ENCODE measurements around the gene ME2. TPM values are rescaled to one million over a fixed set of nuclear protein-coding genes. Genes with fewer than 3 reads are reported as not detected.

ME2 gene
- total and polyA plus RNA-seq, 2 donors (not counting 3 experiments of a cell fraction or from before 2014, with no cell fraction given): 28.6 to 42.4 TPM

DNA sequence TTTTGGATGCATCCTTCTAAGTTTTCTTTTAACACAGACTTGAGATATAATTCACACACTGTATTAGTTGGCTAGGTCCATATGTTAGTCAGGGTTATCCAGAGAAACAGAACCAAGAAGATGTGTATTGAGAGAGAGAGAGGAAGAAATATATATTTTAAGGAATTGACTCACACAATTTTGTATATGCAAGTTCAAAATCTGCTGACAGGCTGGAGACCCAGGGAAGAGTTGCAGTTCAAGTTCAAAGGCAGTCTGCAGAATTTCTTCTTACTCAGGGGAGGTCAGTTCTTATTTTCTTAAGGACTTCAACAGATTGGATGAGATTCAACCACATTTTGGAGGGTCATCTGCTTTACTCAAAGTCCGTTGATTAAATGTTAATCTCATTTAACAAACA, 36.1 kb upstream of the ME2 start:
- dilution Hi-C loops (cut with MboI; ENCODE audit: extremely low pct_ligation_motif_present, low sequenced_read_pairs) (no loop called here), intact Hi-C loops (cut with micrococcal nuclease) (no loop called here)
- H3K4me1 ChIP-seq (ENCODE audit: control insufficient read depth, extremely low read depth, insufficient read depth, low read length): peaks cover 5% of the 10 kb centered on the region
- H3K9me1 ChIP-seq (replicated peaks; ENCODE audit: control insufficient read depth, extremely low read depth, insufficient read depth, low read length): no peaks in the 10 kb centered on the region
- no peaks in the 10 kb centered on the region for H3K27me3 ChIP-seq (ENCODE audit: control insufficient read depth in 2 of 2, insufficient read depth in 2 of 2, low read length in 2 of 2)
- no TSS peak for BruUV-seq (replicated peaks)
- no peak overlapping the region for H2AFZ ChIP-seq (ENCODE audit: low read depth, low read length)
- no peak overlapping the region for H3K27ac ChIP-seq (ENCODE audit: insufficient read depth, low read depth, low read length)
- ChIA-PET POLR2A (no interaction called here), CTCF (interaction anchor here (1.2 kb wide), 1 partner anchor 11 kb away, joined by 3 read pairs; no protein-coding TSS in a partner anchor)
- no peaks in the 10 kb centered on the region for H3K9me3 ChIP-seq (replicated peaks; ENCODE audit: control insufficient read depth, insufficient read depth, low read length)
- H3K4me3 ChIP-seq (replicated peaks in 1 of 3; ENCODE audit: insufficient read depth in 1 of 3, low read depth in 1 of 3, low read length in 3 of 3): no peak overlapping the region
- TF ChIP-seq POLR2A (IDR thresholded peaks at IDR 0.05; ENCODE audit: low read depth, low read length): no peak
- TF ChIP-seq, protein P1, sequence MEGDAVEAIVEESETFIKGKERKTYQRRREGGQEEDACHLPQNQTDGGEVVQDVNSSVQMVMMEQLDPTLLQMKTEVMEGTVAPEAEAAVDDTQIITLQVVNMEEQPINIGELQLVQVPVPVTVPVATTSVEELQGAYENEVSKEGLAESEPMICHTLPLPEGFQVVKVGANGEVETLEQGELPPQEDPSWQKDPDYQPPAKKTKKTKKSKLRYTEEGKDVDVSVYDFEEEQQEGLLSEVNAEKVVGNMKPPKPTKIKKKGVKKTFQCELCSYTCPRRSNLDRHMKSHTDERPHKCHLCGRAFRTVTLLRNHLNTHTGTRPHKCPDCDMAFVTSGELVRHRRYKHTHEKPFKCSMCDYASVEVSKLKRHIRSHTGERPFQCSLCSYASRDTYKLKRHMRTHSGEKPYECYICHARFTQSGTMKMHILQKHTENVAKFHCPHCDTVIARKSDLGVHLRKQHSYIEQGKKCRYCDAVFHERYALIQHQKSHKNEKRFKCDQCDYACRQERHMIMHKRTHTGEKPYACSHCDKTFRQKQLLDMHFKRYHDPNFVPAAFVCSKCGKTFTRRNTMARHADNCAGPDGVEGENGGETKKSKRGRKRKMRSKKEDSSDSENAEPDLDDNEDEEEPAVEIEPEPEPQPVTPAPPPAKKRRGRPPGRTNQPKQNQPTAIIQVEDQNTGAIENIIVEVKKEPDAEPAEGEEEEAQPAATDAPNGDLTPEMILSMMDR (IDR thresholded peaks at IDR 0.05; ENCODE audit: extremely low read depth in 1 of 2, insufficient read depth in 1 of 2, low read depth in 1 of 2, low read length in 2 of 2): no peak
- TF ChIP-seq GATA2 (IDR thresholded peaks at IDR 0.05; ENCODE audit: insufficient read depth, insufficient read length, low read depth, low read length): no peak
- TF ChIP-seq EZH2 (IDR thresholded peaks at IDR 0.05; ENCODE audit: borderline replicate concordance, low read depth, low read length, severe bottlenecking): no peak
- TF ChIP-seq, protein P2, sequence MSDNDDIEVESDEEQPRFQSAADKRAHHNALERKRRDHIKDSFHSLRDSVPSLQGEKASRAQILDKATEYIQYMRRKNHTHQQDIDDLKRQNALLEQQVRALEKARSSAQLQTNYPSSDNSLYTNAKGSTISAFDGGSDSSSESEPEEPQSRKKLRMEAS (IDR thresholded peaks at IDR 0.05; ENCODE audit: insufficient read depth, insufficient read length): no peak
- TF ChIP-seq JUN (IDR thresholded peaks at IDR 0.05; ENCODE audit: borderline replicate concordance, insufficient read depth, insufficient read length, low read depth): no peak
- TF ChIP-seq MYC (IDR thresholded peaks at IDR 0.05; ENCODE audit: low read depth, low read length): no peak
- no peak for TF ChIP-seq FOS (IDR thresholded peaks at IDR 0.05; ENCODE audit: borderline replicate concordance, insufficient read depth, low read length)
- DNase-seq (ENCODE audit: low read depth, low spot score): no peak
- no peaks in the 10 kb centered on the region for H3K36me3 ChIP-seq (ENCODE audit: control insufficient read depth in 2 of 2, extremely low read depth in 1 of 2, insufficient read depth in 2 of 2, low read length in 2 of 2)
- no peak for FAIRE-seq
- H3K79me2 ChIP-seq (ENCODE audit: control insufficient read depth, insufficient read depth, low read length): no peaks in the 10 kb centered on the region
- no peak overlapping the region for H3K4me2 ChIP-seq (ENCODE audit: insufficient read depth, low read length)
- H3K9ac ChIP-seq (replicated peaks; ENCODE audit: extremely low read depth, insufficient read depth, low read length): no peak overlapping the region
- H4K20me1 ChIP-seq (replicated peaks; ENCODE audit: control insufficient read depth, extremely low read depth, insufficient read depth, low read length): no peaks in the 10 kb centered on the region

Measured in endothelial cell of umbilical vein (primary cell).